IMR-90 (cell line): ENCODE measurements around the gene TCF4. TPM values are rescaled to one million over a fixed set of nuclear protein-coding genes. Genes with fewer than 3 reads are reported as not detected.
A peak's percentile ranks its signal among the peaks of the same experiment; 100 is the strongest.

Experiments used
- ATAC-seq: fragments of 200-7000 bp; cut with Tn5 transposase; 2 replicates; pipeline ENCODE4 v1.9.1; 2020; ENCODE audit warnings: low read depth, mild to moderate bottlenecking, moderate library complexity
- BruUV-seq: library from RNA; stranded (reverse); fragments of 400-500 nt; replicated peaks from 2 replicates; lab custom pipeline; 2021; lab: Mats Ljungman, UMichigan
- CTCF ChIA-PET: fragments of 300-600 bp; formaldehyde crosslinking; extraction: SDS; loops from one replicate; lab custom pipeline; 2021; ENCODE audit warnings: antibody characterized with exemption; lab: Yijun Ruan, JAX
- POLR2A ChIA-PET: fragments of 300-600 bp; sonication (Branson Sonifier 250); formaldehyde crosslinking; loops from one replicate; lab custom pipeline; 2022; ENCODE audit warnings: antibody characterized with exemption; ENCODE audit not compliant: unreplicated experiment; lab: Charles Lee
- DNase-seq: peaks from one replicate; pipeline ENCODE4 v3.0.0; 2013
- H2AFZ ChIP-seq: replicated peaks from 2 replicates; pipeline ENCODE3; 2013; ENCODE audit warnings: low read length, mild to moderate bottlenecking; ENCODE audit not compliant: poor library complexity
- H2AK5ac ChIP-seq: 2 replicates; pipeline ENCODE4 v1.6.1; 2013; ENCODE audit warnings: low read depth, low read length, inconsistent platforms
- H2AK9ac ChIP-seq: replicated peaks from 2 replicates; pipeline ENCODE3; 2013; ENCODE audit warnings: mild to moderate bottlenecking, low read depth, low read length, moderate library complexity; ENCODE audit not compliant: poor library complexity
- H2BK120ac ChIP-seq: 2 replicates; pipeline ENCODE4 v1.6.1; 2013; ENCODE audit warnings: low read depth, low read length, inconsistent platforms
- H2BK15ac ChIP-seq: 3 replicates; pipeline ENCODE4 v1.6.1; 2013; ENCODE audit warnings: low read depth, low read length, inconsistent platforms
- H2BK20ac ChIP-seq: 2 replicates; pipeline ENCODE4 v1.6.1; 2013; ENCODE audit warnings: low read depth, mild to moderate bottlenecking, inconsistent platforms, low read length, moderate library complexity
- H2BK5ac ChIP-seq: 2 replicates; pipeline ENCODE4 v1.6.1; 2013; ENCODE audit warnings: mild to moderate bottlenecking, low read depth, low read length, inconsistent platforms; ENCODE audit not compliant: poor library complexity, severe bottlenecking
- H3K14ac ChIP-seq: replicated peaks from 2 replicates; pipeline ENCODE4 v1.6.1; 2013; ENCODE audit warnings: low read depth, low read length, inconsistent platforms
- H3K18ac ChIP-seq: 2 replicates; pipeline ENCODE4 v1.6.1; 2013; ENCODE audit warnings: low read depth, low read length, control low read depth
- H3K23ac ChIP-seq: 2 replicates; pipeline ENCODE4 v1.6.1; 2013; ENCODE audit warnings: low read depth, low read length, inconsistent platforms
- H3K27ac ChIP-seq: 2 replicates; pipeline ENCODE4 v1.5.1; 2013; ENCODE audit warnings: mild to moderate bottlenecking, control low read depth, low read length; ENCODE audit not compliant: insufficient read depth
- H3K27me3 ChIP-seq: 2 replicates; pipeline ENCODE4 v1.6.1; 2013; ENCODE audit warnings: low read length; ENCODE audit not compliant: control insufficient read depth, insufficient read depth
- H3K36me3 ChIP-seq: 2 replicates; pipeline ENCODE4 v1.6.1; 2013; ENCODE audit warnings: low read length, mixed read lengths; ENCODE audit not compliant: control insufficient read depth, insufficient read depth
- H3K4ac ChIP-seq: 2 replicates; pipeline ENCODE4 v1.6.1; 2013; ENCODE audit warnings: low read depth, low read length, inconsistent platforms
- H3K4me1 ChIP-seq: 2 replicates; pipeline ENCODE4 v1.6.1; 2013; ENCODE audit warnings: low read length, mixed read lengths; ENCODE audit not compliant: control insufficient read depth, insufficient read depth
- H3K4me2 ChIP-seq: 2 replicates; pipeline ENCODE4 v1.6.1; 2013; ENCODE audit warnings: low read depth, mild to moderate bottlenecking, control low read depth, low read length, moderate library complexity
- H3K4me3 ChIP-seq: 2 replicates; pipeline ENCODE4 v1.5.1; 2013; ENCODE audit warnings: low read depth, mild to moderate bottlenecking, control low read depth, low read length, moderate library complexity; ENCODE audit not compliant: insufficient read depth
- H3K56ac ChIP-seq: 2 replicates; pipeline ENCODE4 v1.6.1; 2013; ENCODE audit warnings: low read length, inconsistent platforms; ENCODE audit not compliant: insufficient read depth; ENCODE audit errors: extremely low read depth
- H3K79me1 ChIP-seq, 2 experiments: 2 replicates each; pipeline ENCODE4 v1.6.1; 2013; ENCODE audit warnings: low read length in 2 of 2, inconsistent platforms in 1 of 2, low read depth in 1 of 2
- H3K9ac ChIP-seq: 2 replicates; pipeline ENCODE4 v1.6.1; 2013; ENCODE audit warnings: low read depth, low read length, control low read depth
- H3K9me1 ChIP-seq: 2 replicates; pipeline ENCODE4 v1.6.1; 2013; ENCODE audit warnings: low read length, inconsistent platforms; ENCODE audit not compliant: insufficient read depth
- H3K9me3 ChIP-seq: 2 replicates; pipeline ENCODE4 v1.6.1; 2013; ENCODE audit warnings: low read length; ENCODE audit not compliant: control insufficient read depth, insufficient read depth
- H4K20me1 ChIP-seq: 2 replicates; pipeline ENCODE4 v1.6.1; 2013; ENCODE audit warnings: low read length, inconsistent platforms; ENCODE audit not compliant: insufficient read depth
- H4K5ac ChIP-seq: 2 replicates; pipeline ENCODE4 v1.6.1; 2013; ENCODE audit warnings: mild to moderate bottlenecking, low read depth, low read length, control low read depth
- H4K8ac ChIP-seq, 2 experiments: 2 replicates each; pipeline ENCODE4 v1.6.1; 2013; ENCODE audit warnings: low read depth in 2 of 2, low read length in 2 of 2, control low read depth in 1 of 2, inconsistent platforms in 1 of 2
- H4K91ac ChIP-seq: 2 replicates; pipeline ENCODE4 v1.6.1; 2013; ENCODE audit warnings: low read depth, low read length, inconsistent platforms; ENCODE audit not compliant: insufficient read depth
- BHLHE40 ChIP-seq: fragments of 150-350 bp; IDR thresholded peaks from 2 replicates; pipeline ENCODE4 v1.6.1; 2016; ENCODE audit warnings: mild to moderate bottlenecking, low read depth, low read length
- CEBPB ChIP-seq: IDR thresholded peaks from 2 replicates; pipeline ENCODE4 v1.6.1; 2012; ENCODE audit warnings: low read depth, low read length, improper control_type of control experiment
- CHD1 ChIP-seq: IDR thresholded peaks from 2 replicates; pipeline ENCODE4 v1.6.1; 2012; ENCODE audit warnings: low read depth, low read length, improper control_type of control experiment
- FOS ChIP-seq: fragments of 150-350 bp; IDR thresholded peaks from 2 replicates; pipeline ENCODE4 v1.6.1; 2016; ENCODE audit warnings: low read depth, low read length
- MAFK ChIP-seq: IDR thresholded peaks from 2 replicates; pipeline ENCODE4 v1.6.1; 2012; ENCODE audit warnings: low read depth, low read length, improper control_type of control experiment
- MAZ ChIP-seq: IDR thresholded peaks from 2 replicates; pipeline ENCODE4 v1.6.1; 2012; ENCODE audit warnings: low read depth, mild to moderate bottlenecking, low read length, improper control_type of control experiment, moderate library complexity, borderline replicate concordance
- MXI1 ChIP-seq: IDR thresholded peaks from 2 replicates; pipeline ENCODE4 v1.6.1; 2012; ENCODE audit warnings: low read depth, mild to moderate bottlenecking, low read length, moderate library complexity, borderline replicate concordance
- NFE2L2 ChIP-seq: fragments of 150-350 bp; IDR thresholded peaks from 2 replicates; pipeline ENCODE4 v1.6.1; 2016; ENCODE audit warnings: low read depth, mild to moderate bottlenecking, low read length
- POLR2A ChIP-seq: IDR thresholded peaks from 2 replicates; pipeline ENCODE4 v1.6.1; 2012; ENCODE audit warnings: mild to moderate bottlenecking, low read depth, low read length
- RAD21 ChIP-seq: IDR thresholded peaks from 2 replicates; pipeline ENCODE4 v1.6.1; 2012; ENCODE audit warnings: low read length, improper control_type of control experiment
- RCOR1 ChIP-seq: IDR thresholded peaks from 2 replicates; pipeline ENCODE4 v1.6.1; 2012; ENCODE audit warnings: mild to moderate bottlenecking, low read length, improper control_type of control experiment; ENCODE audit not compliant: insufficient replicate concordance
- RFX5 ChIP-seq: IDR thresholded peaks from 2 replicates; pipeline ENCODE4 v1.8.0; 2012; ENCODE audit warnings: low read depth, mild to moderate bottlenecking, low read length, moderate library complexity
- SMC3 ChIP-seq: fragments of 150-350 bp; IDR thresholded peaks from 2 replicates; pipeline ENCODE4 v1.6.1; 2016; ENCODE audit warnings: low read depth, mild to moderate bottlenecking, antibody characterized with exemption, low read length, moderate library complexity
- WGBS, 2 experiments: methylation state at CpG; one replicate each; pipeline versions ENCODE4 v1.1.5 to v1.1.7; 2013; ENCODE audit warnings: missing lambda C conversion rate in 2 of 2; ENCODE audit not compliant: insufficient read length in 1 of 2; ENCODE audit errors: extremely low coverage in 2 of 2; 5-methylcytosine and 5-hydroxymethylcytosine counted together
- dilution Hi-C: fragments of 300-500 bp; cut with HindIII; formaldehyde crosslinking; loops from one replicate; pipeline ENCODE4 v1.14.3; 2018; ENCODE audit warnings: low sequenced_read_pairs; ENCODE audit not compliant: unreplicated experiment
- in situ Hi-C: fragments of 300-500 bp; cut with MboI; formaldehyde crosslinking; loops from 3 replicates; pipeline ENCODE4 v1.14.3; 2019; ENCODE audit warnings: low sequenced_read_pairs, inconsistent platforms, mixed read lengths
- intact Hi-C: fragments of 100-400 bp; cut with micrococcal nuclease; formaldehyde crosslinking; loops from 2 replicates; pipeline ENCODE4 v1.10.0; 2022
- polyA plus RNA-seq, 3 experiments: library from polyadenylated mRNA; depleted of rRNA; stranded (reverse); fragments of >200 nt; gene quantifications; 2 replicates each; pipeline ENCODE4 v1.2.3, GENCODE V29; 2012; ENCODE audit warnings: low replicate concordance in 1 of 3
- total RNA-seq: library from RNA; depleted of rRNA; stranded (reverse); fragments of >200 nt; gene quantifications from 2 replicates; pipeline ENCODE4 v1.2.3, GENCODE V29; 2012
- TF ChIP-seq, protein P1 (sequence below): conservative IDR thresholded peaks from 2 replicates; pipeline ENCODE4 v1.5.1; 2012; ENCODE audit warnings: mild to moderate bottlenecking, low read depth, low read length, improper control_type of control experiment
- TF ChIP-seq, protein P2 (sequence below): fragments of 150-350 bp; IDR thresholded peaks from 2 replicates; pipeline ENCODE4 v1.6.1; 2017; ENCODE audit warnings: mild to moderate bottlenecking, antibody characterized with exemption, low read length, low read depth
- TF ChIP-seq, protein P3 (sequence below): fragments of 150-350 bp; IDR thresholded peaks from 2 replicates; pipeline ENCODE4 v1.6.1; 2016; ENCODE audit warnings: low read depth, mild to moderate bottlenecking, low read length, moderate library complexity, borderline replicate concordance

TCF4 gene
- total and polyA plus RNA-seq, 2 of the 4 experiments (the other 2 are of a cell fraction), result 30.0 to 87.1 TPM

DNA sequence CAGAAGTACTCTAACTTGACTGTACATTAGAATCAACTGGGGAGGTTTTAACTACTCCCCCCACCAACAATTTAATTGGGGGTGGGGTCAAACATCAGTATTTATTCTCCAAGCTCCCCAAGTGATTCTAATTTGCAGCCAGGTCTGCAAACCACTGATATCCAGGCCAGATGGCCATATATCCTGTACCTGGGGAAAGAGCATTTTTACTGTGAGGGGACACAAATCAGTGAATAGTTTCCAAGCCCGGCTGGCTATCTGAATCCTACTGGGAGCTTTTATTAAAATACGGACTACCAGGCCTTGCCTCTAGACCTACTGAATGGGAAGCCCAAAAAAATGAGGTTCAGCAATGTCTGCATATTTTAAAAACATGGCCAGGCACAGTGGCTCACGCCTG, 88.5 kb downstream of the TCF4 start:
- BruUV-seq, result no TSS peak
- 90% methylated on average over 3 of the region's 3 CpGs; no CpG with 5 or more reads in 1 of the 2 experiments for WGBS, 2 experiments
- no peak overlapping the region; the same call in 1 of the 2 replicates for H3K4me2 ChIP-seq

More for the DNA sequence above, 88.5 kb downstream of the TCF4 start:
- peaks cover 6 to 58% of the 10 kb centered on the region in 2 experiments for H3K79me1 ChIP-seq
- H4K8ac ChIP-seq, result peak overlapping the region; percentile 7 to 78; a peak in 3 of 4 replicates
- peak overlapping the region; percentile 32; the same call in 1 of the 2 replicates for H3K56ac ChIP-seq
- H3K9ac ChIP-seq, result no peak overlapping the region; the same call in 1 of the 2 replicates
- ChIA-PET CTCF (no interaction called here), POLR2A (interaction anchor here (0.7 kb wide), 1 partner anchor 1076 kb away, joined by 5 read pairs; no protein-coding TSS in a partner anchor)
- DNase-seq (no peak), ATAC-seq (no peak)
- H3K27me3 ChIP-seq, result no peaks in the 10 kb centered on the region
- no peak overlapping the region for H2AK9ac ChIP-seq
- H3K23ac ChIP-seq, result peak overlapping the region; percentile 95
- H4K5ac ChIP-seq, result peak overlapping the region; percentile 91
- H3K27ac ChIP-seq, result peak overlapping the region; percentile 52
- no peaks in the 10 kb centered on the region for H3K9me3 ChIP-seq
- H2AFZ ChIP-seq, result no peak overlapping the region
- peak overlapping the region; percentile 91 for H4K91ac ChIP-seq
- H2BK20ac ChIP-seq, result peak overlapping the region; percentile 96
- in situ Hi-C loops (no loop called here), dilution Hi-C loops (no loop called here), intact Hi-C loops (no loop called here)
- H3K9me1 ChIP-seq, result peaks cover 8% of the 10 kb centered on the region
- H2AK5ac ChIP-seq, result peak overlapping the region; percentile 41
- H3K4me1 ChIP-seq, result peaks cover 18% of the 10 kb centered on the region
- no peak overlapping the region for H3K4me3 ChIP-seq
- TF ChIP-seq SMC3, result no peak
- TF ChIP-seq, protein P1, sequence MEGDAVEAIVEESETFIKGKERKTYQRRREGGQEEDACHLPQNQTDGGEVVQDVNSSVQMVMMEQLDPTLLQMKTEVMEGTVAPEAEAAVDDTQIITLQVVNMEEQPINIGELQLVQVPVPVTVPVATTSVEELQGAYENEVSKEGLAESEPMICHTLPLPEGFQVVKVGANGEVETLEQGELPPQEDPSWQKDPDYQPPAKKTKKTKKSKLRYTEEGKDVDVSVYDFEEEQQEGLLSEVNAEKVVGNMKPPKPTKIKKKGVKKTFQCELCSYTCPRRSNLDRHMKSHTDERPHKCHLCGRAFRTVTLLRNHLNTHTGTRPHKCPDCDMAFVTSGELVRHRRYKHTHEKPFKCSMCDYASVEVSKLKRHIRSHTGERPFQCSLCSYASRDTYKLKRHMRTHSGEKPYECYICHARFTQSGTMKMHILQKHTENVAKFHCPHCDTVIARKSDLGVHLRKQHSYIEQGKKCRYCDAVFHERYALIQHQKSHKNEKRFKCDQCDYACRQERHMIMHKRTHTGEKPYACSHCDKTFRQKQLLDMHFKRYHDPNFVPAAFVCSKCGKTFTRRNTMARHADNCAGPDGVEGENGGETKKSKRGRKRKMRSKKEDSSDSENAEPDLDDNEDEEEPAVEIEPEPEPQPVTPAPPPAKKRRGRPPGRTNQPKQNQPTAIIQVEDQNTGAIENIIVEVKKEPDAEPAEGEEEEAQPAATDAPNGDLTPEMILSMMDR, result no peak
- TF ChIP-seq RAD21, result no peak
- TF ChIP-seq RCOR1, result no peak
- TF ChIP-seq CEBPB, result no peak
- no peak for TF ChIP-seq RFX5
- TF ChIP-seq POLR2A, result no peak
- no peak for TF ChIP-seq MXI1
- no peak for TF ChIP-seq MAFK
- no peak for TF ChIP-seq NFE2L2
- TF ChIP-seq, protein P2, sequence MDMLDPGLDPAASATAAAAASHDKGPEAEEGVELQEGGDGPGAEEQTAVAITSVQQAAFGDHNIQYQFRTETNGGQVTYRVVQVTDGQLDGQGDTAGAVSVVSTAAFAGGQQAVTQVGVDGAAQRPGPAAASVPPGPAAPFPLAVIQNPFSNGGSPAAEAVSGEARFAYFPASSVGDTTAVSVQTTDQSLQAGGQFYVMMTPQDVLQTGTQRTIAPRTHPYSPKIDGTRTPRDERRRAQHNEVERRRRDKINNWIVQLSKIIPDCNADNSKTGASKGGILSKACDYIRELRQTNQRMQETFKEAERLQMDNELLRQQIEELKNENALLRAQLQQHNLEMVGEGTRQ, result no peak
- no peak for TF ChIP-seq FOS
- no peak for TF ChIP-seq MAZ
- TF ChIP-seq, protein P3, sequence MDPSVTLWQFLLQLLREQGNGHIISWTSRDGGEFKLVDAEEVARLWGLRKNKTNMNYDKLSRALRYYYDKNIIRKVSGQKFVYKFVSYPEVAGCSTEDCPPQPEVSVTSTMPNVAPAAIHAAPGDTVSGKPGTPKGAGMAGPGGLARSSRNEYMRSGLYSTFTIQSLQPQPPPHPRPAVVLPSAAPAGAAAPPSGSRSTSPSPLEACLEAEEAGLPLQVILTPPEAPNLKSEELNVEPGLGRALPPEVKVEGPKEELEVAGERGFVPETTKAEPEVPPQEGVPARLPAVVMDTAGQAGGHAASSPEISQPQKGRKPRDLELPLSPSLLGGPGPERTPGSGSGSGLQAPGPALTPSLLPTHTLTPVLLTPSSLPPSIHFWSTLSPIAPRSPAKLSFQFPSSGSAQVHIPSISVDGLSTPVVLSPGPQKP, result no peak
- TF ChIP-seq BHLHE40, result no peak
- TF ChIP-seq CHD1, result no peak
- H3K4ac ChIP-seq, result peak overlapping the region; percentile 93
- peak overlapping the region; percentile 88 for H3K18ac ChIP-seq
- H2BK15ac ChIP-seq, result peak overlapping the region; percentile 94; the same call in 2 of the 3 replicates
- peak overlapping the region; percentile 98 for H2BK5ac ChIP-seq
- H3K14ac ChIP-seq, result peak overlapping the region; percentile 89
- no peaks in the 10 kb centered on the region for H4K20me1 ChIP-seq
- H3K36me3 ChIP-seq, result no peaks in the 10 kb centered on the region
- peak overlapping the region; percentile 93 for H2BK120ac ChIP-seq
